Measurements from ENCODE around the gene ANGPTL4. TPM values are rescaled to one million over a fixed set of nuclear protein-coding genes. Genes with fewer than 3 reads are reported as not detected.

Gene ANGPTL4
- total RNA-seq, 2 donors from 2014 or later: 29.9 to 99.1 TPM

GRCh38 chr19:8333767-8334457 lies 30.0 kb upstream of the ANGPTL4 start:
- ATAC-seq (ENCODE audit: insufficient number of reproducible peaks, low FRiP score, low read depth): no peak
- peaks cover 4 to 22% of the 10 kb centered on the region in 2 donors for H3K4me1 ChIP-seq (ENCODE audit: control insufficient read depth in 1 of 2, low read depth in 2 of 2)
- H3K27me3 ChIP-seq (replicated peaks; ENCODE audit: insufficient read depth): peaks cover 8% of the 10 kb centered on the region
- no peak for DNase-seq (ENCODE audit: low spot score)
- no peaks in the 10 kb centered on the region for H3K36me3 ChIP-seq
- TF ChIP-seq CTCF (IDR thresholded peaks at IDR 0.05): no peak
- H3K4me3 ChIP-seq: no peak overlapping the region
- no peaks in the 10 kb centered on the region for H3K9me3 ChIP-seq
- no peak overlapping the region for H3K27ac ChIP-seq

- no peak for TF ChIP-seq CTCF (IDR thresholded peaks at IDR 0.05)
- DNase-seq (ENCODE audit: low spot score) (no peak), ATAC-seq (ENCODE audit: insufficient number of reproducible peaks, low FRiP score, low read depth) (no peak)
- Histone ChIP-seq H3K4me3 (peak overlapping the region; percentile 17), H3K4me1 (ENCODE audit: control insufficient read depth in 1 of 2, low read depth in 2 of 2) (peaks cover 4 to 22% of the 10 kb centered on the region in 2 donors), H3K27me3 (replicated peaks; ENCODE audit: insufficient read depth) (peaks cover 8% of the 10 kb centered on the region), H3K36me3 (no peaks in the 10 kb centered on the region), H3K27ac (no peak overlapping the region), H3K9me3 (no peaks in the 10 kb centered on the region)
These were observed 29.3 kb upstream of the ANGPTL4 start for GRCh38 chr19:8334458-8335342.

GRCh38 chr19:8335343-8336071 lies 28.4 kb upstream of the ANGPTL4 start:
- H3K4me1 ChIP-seq (ENCODE audit: control insufficient read depth in 1 of 2, low read depth in 2 of 2): peaks cover 4 to 22% of the 10 kb centered on the region in 2 donors
- DNase-seq (ENCODE audit: low spot score): no peak
- H3K27ac ChIP-seq: no peak overlapping the region
- no peak for TF ChIP-seq CTCF (IDR thresholded peaks at IDR 0.05)
- peak overlapping the region; percentile 17 for H3K4me3 ChIP-seq
- H3K36me3 ChIP-seq: no peaks in the 10 kb centered on the region
- H3K9me3 ChIP-seq: no peaks in the 10 kb centered on the region
- peaks cover 10% of the 10 kb centered on the region for H3K27me3 ChIP-seq (replicated peaks; ENCODE audit: insufficient read depth)
- ATAC-seq (ENCODE audit: insufficient number of reproducible peaks, low FRiP score, low read depth): no peak

GRCh38 chr19:8336072-8336569 lies 27.8 kb upstream of the ANGPTL4 start:
- Histone ChIP-seq H3K27me3 (replicated peaks; ENCODE audit: insufficient read depth) (peaks cover 16% of the 10 kb centered on the region), H3K36me3 (no peaks in the 10 kb centered on the region), H3K4me1 (ENCODE audit: control insufficient read depth in 1 of 2, low read depth in 2 of 2) (peaks cover 4 to 22% of the 10 kb centered on the region in 2 donors), H3K27ac (no peak overlapping the region), H3K4me3 (no peak overlapping the region), H3K9me3 (no peaks in the 10 kb centered on the region)
- no peak for TF ChIP-seq CTCF (IDR thresholded peaks at IDR 0.05)
- DNase-seq (ENCODE audit: low spot score) (no peak), ATAC-seq (ENCODE audit: insufficient number of reproducible peaks, low FRiP score, low read depth) (no peak)
